ENCODE measurements around the gene SDS.
"Not testable (repeated sequence)": the region's sequence is repeated elsewhere in the genome, so short reads cannot be mapped to it uniquely, and the experiment has no call there.

Gene SDS

DNA sequence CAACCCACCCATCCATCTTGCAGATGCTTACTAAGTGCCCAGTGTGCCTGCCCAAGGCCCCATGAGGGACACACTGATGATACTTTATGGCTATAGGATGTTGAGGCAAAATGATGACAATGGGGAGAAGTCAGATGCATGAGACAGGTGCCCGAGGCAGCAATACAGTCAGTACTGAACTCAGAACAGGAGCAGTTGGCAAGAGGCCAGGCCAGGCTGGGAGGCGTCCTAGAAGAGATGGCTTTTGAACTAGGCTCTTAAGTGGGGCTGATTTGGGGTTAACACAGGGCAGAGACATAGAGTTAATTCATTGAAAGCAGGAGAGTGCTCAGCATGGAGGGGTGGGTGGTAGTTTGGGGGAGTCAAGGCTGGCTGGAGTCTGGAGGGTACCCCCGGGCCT lies 29.7 kb downstream of the SDS start:
- no peak for DNase-seq

DNA sequence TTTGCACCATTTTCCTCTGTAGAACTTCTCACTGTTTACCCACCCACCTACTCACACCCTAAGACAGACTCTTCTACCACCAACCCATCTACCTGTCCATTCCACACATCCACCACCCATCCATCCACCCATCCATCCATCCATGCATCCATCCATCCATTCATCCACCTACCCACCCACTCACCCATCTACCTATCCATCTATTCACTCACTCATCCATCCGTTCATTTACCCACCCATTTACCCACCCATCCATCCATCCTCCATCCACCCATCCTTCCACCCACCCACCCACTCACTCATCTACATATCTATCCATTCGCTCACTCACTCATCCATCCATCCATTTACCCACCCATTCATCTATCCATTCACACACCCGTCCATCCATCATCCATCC lies 30.2 kb downstream of the SDS start:
- no peak for DNase-seq

DNA sequence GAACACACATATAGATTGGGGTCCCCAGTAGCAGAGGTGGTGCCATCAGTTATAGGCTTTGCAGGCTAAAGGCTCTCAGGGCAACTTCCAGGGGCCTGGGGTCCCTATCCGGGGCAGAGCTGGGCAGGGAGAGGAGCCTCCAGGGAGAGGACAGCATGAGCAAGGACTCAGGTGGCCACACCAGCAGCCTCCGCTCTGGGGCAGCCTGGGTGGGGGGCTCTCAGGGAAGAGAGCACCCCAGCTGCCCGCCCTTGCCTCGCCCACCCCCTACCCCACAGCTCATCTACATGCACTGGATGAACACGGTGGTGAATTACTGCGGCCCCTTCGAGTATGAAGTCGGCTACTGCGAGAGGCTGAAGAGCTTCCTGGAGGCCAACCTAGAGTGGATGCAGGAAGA lies 31.3 kb downstream of the SDS start:
- DNase-seq, result no peak

DNA sequence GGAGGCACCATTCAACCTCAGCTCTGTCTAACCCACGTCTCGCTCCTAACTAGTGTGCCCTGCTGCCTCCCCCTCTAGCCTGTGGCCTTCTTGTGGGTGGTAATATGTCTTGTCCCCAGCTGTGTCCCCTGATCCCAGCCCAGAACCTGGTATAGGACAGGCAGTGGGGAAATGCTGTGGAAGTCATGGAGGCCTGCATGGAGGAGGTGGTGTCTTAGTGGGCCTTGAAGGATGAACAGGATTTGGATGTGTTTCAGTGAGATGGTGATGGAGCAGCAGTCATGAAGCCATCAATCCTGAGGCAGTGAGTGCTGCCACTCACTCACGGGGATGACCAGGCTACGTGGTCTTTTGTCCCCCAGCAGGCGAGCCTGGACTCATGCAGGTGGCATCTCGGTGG lies 31.9 kb downstream of the SDS start:
- DNase-seq, result no peak

DNA sequence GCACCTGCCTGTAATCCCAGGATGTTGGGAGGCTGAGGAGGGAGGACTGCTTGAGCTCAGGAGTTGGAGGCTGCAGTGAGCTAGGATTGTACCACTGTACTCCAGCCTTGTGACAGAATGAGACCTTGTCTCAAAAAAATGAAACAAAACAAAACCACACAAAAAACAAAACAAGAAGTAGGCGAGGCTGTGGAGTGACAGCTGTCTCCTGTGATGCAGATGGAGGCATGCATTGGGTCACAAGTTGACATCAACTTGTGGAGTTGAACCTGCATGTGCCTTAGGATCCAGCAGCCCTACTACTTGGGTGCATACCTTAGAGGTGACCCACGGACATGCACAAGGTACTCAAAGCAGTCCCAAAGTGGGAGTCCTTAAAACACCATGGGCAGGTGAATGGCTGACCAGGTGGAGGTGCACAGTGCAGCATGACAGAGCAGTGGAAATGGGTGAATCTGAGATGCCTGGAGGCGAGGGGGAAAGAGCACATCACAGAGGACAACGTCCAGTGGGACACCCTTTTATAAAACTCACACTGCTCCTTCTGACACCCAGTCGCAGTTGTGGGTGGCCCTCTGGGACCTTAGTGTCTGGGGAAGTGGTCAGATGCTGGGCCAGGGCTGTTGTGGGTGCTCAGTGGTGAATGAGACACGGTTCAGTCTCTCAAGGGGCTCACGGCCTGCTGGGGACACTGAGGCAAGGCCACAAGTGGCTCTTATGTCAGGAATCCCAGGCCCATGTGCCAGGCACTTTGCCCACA lies 32.6 kb downstream of the SDS start:
- DNase-seq, result no peak

DNA sequence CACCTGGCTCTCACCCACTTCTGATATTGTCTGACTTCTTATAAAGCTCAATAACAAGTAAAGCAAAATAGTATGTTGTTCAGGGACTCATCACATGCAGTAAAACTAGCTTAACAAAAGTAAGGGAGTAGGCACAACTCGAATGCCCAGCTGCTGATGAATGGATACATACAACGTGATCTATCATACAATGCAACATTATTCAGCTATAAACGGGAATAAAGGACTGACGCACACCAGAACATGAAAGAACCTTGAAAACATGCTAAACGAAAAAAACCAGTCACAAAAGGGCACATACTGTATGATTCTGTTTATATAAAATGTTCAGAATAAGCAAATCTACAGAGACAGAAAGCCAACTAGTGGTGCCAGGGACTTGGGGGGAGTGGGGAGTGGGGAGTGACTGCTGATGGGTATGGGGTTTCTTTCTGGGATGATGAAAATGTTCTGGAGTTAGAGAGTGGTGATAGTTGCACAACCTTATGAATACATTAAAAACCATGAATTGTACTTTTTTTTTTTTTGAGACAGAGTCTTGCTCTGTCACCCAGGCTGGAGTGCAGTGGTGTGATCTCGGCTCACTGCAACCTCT lies 34.2 kb downstream of the SDS start:
- DNase-seq, result no peak

DNA sequence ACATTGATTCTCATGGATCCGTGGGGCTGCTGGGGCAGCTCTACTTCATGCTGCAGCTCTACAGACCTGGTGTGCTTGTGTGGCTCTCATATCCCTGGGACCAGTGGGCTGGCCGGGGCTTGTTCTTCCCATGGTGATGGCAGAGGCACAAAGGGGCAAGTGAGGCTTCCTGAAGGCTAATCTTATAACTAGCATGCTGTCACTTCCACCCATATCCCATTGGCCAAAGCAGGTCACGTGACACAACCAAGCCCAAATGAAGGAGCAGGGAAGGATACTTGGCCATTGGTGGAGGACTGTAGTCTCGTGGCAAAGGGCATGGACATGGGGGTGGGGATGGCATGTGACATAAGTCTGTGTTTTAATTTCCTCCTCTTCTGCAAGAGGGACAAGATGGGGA lies 35.4 kb downstream of the SDS start:
- DNase-seq, result no peak

DNA sequence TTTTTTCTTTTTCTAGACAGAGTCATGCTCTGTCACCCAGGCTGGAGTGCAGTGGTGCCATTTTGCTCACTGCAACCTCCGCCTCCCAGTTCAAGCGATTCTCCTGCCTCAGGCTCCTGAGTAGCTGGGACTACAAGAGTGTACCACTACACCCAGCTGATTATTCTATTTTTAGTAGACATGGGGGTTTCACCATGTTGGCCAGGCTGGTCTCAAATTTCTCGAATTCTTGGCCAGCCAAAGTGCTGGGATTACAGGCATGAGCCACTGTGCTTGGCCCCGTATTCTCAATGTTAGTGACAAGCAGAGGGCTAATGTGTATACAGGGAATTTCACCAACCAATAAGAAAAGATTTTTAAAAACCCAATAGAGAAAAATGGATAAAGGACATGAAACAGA lies 36.9 kb downstream of the SDS start:
- DNase-seq, result no peak

DNA sequence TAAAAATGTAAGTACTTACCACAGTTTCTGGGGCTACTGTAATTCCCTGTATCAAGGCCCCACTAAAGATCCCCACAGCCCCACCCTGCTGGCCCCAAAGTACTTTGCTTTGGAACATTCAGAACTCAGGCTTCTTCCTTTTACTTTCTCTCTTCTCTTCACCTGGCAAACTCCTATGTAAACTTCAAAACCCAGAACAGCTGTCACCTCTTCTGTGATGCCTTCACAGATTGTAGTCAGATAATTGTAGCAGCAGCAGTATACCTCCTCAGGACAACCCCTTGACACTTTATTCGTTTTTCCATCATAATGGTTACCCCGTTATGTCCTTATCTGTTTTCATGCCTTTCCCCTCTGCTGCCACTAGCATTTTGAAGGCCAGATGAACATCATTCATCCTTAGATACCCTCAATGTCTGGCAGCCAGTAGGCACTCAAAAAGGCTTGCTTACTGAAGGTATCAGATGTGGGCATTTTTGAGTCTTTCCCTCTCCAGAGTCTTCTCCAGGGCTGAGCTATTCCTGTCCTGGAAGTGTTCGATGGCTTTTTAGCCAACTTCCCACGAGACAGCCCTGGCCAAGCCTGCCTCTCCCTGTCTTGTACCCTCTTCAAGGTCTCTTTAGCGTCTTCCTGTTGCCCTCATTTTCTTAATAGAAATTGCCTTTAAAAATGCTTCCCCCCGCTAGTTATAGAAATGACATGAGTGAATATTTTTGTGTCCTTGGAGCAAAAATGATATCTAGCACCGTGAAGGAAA lies 37.9 kb downstream of the SDS start:
- DNase-seq, result no peak

DNA sequence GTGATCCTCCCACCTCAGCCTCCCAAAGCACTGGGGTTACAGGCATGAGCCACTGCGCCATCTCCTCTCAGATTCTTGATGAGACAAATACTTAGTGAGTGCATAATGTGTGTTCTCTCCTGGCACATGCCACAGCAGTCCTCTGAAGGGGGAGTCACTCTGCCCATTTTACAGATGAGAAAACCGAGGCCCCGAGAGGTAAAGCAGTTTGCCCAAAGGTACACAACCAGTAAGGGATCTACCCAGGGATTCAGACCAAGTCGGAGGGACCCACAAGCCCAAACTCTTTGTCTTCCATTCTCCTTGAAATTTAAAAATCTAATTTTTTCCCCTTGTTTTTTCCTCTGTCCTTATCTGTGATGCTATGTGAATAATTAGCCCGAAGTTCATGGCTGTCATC lies 39.0 kb downstream of the SDS start:
- DNase-seq, result no peak

DNA sequence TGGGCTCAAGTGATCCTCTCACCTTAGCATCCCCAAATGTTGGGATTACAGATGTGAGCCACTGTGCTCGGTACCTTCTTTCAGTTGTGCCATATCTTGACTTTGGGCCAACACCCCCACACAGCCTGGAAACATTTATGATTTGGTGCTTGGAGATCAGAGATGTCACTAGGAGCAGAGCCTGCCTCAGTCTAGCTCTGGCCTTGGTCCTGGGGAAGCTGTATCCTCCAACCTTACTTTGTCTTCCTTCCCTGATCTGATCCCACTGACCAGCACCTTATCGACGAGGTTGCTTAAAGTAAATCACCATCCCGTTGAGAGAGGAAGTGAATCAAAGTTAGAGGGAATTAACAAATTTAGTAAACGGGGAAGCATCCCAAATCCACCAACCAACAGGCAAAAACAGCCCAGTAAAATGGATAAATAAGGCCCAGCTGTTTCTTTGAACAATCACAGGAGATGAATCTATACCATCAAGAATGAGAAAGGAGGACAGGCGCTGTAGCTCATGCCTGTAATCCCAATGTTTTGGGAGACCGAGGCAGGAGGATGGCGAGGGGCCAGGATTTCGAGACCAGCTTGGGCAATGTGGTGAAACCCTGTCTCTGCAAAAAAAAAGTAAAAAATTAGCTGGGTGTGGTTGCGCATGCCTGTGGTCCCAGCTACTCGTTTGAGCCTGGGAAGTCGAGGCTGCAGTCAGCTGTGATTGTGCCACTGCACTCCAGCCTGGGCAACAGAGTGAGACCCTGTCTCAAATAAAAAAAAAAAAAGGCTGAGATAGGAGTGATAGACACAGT lies 41.9 kb downstream of the SDS start:
- no peak for DNase-seq

DNA sequence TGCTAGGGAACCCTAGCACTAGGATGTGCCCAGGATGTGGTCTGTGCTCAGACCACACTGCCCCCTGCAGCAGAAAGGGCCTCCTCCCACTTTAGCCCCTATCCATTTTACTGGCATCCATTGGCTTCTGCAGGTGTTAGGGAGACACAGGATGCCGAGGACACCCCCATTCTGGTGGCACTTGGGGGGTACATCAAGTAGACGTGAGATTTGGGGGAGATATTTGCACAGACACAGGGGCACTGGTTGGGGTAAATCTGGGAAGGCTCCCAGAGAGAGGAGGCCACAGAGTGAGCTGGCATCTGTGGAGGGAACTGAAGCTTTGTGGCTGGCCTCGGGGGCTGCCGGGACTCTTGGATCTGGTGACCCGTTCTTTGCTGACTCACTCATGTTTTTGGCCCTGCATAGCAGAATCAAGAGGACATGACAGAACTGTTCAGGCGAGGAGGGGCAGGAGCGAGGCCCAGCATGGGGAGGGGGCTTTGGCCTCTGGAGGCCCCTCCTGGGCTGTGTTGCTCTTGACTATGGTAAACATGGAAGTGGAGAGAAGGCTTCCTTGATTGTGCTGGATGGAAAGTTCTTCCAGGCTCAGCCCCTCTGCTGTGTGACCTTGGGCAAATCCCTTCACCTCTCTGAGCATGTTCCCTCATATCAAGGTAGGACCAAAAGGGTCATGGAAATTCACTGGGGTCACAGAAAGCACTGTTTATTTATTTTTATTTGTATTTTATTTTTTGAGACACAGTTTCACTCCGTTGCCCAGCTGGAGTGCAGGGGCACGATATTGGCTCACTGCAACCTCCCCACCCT lies 43.5 kb downstream of the SDS start:
- DNase-seq, result no peak

DNA sequence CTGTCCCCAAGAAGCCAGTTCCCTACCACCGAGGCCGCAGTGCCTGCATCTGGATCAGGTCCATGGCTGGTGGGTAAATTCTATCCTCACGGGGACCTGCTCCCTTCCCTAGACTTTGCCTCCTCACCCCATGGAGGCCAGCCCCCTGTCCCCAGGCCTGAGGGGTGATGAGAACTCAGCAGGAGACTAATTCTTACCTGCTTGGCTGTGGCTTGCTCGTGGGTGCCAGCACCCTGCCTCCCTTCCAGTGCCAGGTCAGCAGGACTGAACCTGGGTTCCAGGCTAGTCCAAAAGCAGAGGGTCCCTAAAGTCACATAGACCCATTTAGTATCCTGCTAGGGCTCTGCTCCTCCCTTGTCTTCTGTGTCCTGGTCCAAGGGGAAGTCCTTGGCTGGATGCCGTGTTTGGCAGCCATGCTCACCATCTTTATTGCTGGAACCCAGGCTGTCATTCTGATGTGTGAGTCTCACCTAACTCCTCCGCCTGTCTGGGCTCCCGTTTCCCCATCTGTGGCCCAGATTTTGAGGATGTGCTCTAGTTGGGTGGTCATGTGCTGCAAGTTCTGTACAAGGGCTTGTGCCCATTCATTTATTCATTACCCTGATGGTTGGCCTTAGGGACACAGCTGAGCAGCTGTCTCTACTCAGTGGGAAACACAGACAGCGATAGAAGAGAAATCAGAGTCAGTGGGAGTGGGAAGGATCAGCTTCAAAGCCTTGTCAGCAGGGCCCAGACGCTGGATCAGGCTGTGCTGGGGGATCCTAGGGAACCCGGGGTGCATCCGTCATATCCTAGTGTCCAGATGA lies 44.4 kb downstream of the SDS start:
- DNase-seq, result no peak

DNA sequence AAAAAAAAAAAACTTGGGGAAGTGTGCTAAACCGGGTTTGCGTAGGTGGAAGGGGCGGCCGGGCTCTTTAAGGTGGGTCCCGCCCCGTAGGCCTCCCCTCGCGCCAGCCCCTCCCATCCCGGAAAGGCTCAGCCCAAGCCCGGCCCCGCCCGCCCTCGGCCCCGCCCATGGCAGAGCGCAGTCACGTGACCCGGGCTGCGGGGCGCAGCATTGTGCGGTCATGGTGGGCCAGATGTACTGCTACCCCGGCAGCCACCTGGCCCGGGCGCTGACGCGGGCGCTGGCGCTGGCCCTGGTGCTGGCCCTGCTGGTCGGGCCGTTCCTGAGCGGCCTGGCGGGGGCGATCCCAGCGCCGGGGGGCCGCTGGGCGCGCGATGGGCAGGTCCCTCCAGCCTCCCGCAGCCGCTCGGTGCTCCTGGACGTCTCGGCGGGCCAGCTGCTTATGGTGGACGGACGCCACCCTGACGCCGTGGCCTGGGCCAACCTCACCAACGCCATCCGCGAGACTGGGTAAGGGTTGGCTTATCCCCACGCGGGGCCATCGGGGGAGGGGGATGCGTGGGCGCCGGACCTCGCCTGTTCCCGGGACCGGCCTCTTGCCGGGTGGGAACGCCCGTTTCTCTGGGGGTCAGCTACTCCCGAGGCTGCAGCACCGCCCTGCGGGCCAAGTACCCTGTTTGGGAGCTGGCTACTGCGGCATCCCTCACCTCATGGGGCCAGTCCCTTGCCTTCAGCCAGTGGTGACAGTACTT lies 45.1 kb downstream of the SDS start, which contains the start of gene PLBD2:
PLBD2 (plus strand) TSS at position 207 of the 752 bp plus-strand sequence; CDS start at position 221, 14 bp downstream.
- peak; percentile 94 to 95 for DNase-seq

DNA sequence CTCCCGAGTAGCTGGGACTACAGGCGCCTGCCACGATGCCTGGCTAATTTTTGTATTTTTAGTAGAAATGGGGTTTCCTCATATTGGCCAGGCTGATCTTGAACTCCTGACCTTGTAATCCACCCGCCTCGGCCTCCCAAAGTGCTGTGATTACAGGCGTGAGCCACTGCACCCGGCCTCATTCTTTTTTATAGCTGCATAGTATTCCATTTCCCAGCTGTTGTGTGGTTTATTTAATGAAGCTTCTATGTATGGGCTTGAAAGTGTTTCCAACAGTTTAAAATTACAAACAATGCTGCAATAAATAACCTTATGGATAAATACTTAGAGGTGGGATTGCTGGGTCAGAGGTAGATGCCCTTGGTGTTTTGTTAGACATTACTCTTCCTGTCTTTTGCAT lies 49.5 kb downstream of the SDS start:
- not testable (repeated sequence) for DNase-seq

DNA sequence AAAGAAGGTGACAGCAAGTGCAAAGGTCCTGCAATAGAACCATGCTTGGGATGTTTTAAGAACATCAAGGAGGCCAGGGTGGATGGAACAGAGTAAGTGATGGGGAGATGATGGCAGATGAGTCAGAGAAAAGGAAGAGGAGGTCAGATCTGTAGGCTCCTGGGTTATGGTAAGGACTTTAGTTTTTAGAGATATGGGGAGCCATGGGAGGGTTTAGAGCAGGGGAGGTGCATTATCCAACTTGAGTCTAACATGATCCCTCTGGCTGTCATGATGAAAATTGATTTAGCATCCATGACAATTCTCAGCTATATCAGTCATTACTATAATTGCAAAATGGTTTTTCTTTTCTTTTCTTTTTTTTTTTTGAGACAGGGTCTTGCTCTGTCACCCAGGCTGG lies 52.6 kb downstream of the SDS start:
- DNase-seq, result no peak

DNA sequence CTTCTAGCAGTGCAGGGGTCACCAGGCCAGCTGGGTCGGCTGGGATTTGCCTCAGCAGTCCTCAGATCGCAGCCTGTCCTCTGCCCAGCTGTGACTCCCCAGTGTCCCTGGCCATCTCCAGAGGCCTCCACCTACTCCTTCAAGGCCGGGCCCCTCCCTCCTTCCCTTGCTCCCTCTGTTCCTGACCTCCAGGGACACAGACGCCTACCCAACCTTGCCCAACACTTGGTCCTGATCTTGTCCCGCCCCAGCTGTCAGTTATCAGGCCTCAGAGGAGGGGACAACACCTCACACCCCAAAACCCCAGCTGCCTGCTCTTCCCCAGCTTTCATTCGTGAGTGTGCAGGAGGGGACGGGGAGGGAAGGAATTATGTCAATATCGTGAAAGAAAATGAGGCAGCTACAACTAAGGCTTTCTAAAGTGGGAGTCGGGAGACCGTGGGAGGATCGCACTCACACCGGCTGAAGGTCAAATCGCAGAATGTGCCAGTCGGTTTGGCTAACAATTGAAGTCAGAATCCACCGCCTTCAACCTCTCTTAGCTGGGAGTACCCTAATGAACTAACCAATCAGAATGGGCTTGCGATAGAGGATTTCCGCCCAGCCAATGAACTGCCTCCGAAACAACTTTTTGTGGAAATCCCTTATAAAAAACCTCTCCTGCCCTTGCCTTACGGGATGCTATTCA lies 54.7 kb downstream of the SDS start:
- no peak for DNase-seq

DNA sequence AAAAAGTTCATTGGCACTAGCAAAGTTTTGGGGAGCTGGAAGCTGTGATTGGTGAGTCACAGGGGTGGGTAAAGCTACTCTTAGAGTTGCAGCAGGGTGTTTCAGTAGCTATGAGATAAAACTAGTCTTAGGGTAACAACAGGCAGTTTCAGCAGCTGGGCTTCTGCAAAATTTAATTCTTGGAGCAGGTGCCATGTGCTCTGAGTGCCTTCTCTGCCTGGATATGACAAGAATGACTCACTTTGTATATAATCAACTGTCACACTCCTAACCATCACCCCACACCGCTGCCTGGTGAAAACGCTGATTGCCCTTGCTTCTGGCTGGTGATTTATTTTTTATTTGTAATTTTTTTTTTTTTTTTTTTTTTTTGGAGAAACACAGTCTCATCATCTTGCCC lies 55.8 kb downstream of the SDS start:
- no peak for DNase-seq

DNA sequence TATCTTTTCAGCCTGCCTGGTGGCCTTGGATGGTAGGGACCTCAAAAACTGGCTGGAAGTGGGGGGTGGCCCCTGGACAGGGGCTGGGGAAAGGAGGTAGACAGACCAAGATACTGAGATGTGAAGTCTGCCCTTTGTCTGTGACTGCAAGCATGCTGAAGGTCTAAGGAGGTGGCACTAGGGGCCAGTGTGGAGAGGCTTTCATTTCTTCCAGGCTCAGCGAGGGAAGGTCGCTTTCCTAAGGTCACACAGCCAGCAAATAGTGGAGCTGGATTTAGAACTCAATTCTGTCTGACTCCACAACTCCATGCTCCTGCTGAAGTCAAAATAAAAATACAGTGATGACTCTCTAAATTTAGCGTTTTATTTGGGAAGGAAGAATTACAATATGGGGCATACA lies 56.6 kb downstream of the SDS start:
- DNase-seq, result no peak

DNA sequence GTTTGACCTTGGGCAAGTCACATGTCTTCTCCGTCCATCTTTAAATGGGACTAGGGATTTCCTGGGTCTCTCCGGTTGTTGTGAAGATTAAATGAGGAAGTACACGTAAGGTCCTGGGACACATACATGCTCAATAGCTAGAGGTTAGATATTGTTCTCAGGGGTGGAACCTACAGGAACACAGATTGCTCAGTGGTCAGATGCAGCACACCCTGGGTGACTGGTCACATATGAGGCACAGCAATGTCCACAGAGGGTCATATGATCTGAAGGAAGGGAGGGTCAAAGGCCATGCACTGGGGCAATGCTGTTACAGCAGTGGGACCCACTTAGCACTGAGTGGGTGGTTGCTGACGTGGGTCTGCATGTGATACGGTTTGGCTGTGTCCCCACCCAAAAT lies 57.3 kb downstream of the SDS start:
- no peak for DNase-seq
